ENCODE results near the gene RPP14.
"Not testable (repeated sequence)": the region's sequence is repeated elsewhere in the genome, so short reads cannot be mapped to it uniquely, and the experiment has no call there.

The RPP14 gene

DNA sequence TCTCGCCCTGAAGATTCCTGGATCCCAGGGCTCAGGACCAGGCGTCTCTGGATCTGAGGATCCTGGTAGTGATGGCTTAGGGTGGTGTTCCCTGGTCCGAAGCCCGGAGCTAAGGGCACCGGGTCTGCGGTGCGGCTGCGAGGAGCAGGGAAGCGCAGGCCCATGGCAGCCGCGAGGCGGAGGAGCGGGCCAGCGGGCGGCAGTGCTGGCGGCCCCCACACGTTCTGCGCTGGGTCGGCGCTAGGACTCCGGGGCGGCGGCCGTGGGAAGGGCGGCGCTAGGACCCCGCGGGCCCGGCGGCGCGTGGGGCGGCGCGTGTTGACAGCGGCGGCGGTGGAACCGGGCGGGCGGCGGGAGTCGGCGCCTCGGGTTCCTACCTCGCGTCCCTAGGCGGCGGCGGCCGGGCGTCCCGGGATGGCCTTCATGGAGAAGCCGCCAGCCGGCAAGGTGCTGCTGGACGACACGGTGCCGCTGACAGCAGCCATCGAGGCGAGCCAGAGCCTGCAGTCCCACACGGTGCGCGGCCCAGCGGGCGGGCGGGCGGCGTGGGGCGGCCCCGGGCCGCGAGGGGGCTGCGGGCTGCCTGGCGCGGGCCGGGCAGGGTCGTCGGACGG is 26.6 kb downstream of the RPP14 start, which contains the start of gene PXK:
PXK (plus strand) TSS at position 318 of the 614 bp plus-strand sequence; CDS start at position 415, 97 bp downstream.
- peak; percentile 94 for DNase-seq (ENCODE audit: low spot score)

DNA sequence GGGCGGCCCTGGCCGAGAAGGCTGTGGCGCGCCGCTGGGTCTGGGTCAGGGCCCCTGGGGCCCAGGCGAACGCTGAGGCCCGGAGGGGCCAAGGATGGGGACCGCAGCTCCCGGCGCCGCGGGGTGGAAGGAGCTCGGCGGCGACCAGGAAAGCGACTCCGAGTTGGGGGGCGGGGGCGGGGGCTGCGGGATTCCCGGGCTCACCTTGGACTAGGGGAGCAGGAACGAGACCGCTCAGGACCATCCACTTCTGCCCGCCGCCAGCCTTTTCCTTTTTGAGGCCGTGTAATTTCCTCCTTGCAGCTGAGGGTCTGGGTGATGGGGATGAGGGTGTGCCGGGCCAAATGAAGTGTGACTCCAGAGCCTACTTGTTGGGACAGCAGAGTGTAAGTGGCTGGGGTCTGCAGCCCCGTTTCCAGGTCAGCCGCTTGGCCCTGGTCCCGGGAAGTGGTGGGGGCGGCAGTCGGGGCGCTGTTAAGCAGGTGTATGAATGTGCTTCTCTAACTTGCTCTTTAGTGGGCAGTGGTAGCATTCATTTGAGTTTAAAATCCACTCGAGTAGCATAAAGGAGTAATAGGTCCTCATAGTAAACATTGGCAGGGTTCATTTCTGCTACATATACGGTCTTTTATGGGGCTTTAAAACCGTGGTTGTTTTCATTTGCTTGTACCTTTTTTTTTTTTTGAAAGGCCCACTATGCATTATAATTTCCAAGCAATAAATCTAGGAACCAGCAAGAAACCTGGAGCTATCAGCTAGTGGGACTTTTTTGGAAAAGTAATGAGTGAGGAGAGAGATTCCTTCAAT is 27.4 kb downstream of the RPP14 start:
- peak; percentile 42 for DNase-seq (ENCODE audit: low spot score)

DNA sequence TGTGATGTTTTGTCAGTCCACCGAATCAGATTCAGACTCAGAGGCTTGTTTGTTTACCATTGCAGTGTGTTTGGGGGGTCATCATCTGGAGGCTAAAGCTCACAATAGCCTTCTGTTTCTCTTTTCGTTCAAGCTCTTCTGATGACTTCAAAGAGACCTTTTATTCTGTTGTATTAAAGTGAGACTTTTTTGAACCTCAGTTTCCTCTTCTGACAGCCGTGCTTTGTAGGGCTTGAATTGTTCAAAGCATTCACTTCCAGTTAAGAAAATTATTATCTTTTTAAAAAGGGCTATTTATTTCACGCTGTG is 27.9 kb downstream of the RPP14 start:
- no peak for DNase-seq (ENCODE audit: low spot score)

DNA sequence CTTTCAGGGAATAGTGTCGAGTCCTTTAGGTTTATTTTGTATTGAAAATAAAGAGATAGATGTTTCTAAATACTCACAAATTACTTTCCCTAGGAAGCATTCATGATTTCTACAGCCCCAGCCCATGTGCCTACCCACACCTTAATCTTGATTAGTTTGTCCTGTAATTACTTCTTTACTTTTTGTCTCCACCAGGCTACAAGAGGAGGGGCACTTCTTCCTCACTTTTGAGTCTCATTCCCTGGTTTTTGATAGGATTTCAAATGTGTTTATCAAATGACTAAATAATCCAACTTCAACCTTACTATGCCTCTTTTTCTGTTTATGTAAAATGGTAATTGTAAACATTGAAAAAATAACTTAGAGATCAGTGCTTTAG is 28.4 kb downstream of the RPP14 start:
- no peak for DNase-seq (ENCODE audit: low spot score)

DNA sequence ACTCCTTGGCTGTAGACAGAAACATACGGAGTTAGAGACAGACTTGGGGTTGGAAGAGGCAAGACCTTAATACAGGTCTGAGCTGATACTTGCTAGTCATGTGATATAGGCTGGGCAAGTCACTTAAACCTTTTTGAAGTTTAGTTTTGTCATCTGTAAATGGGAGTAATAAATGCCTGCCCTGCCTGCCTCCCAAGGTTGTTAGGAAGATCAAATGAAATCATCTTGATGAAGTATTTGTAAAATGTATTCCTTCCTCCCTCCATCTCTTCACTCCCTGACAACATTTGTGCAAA is 29.6 kb downstream of the RPP14 start:
- DNase-seq (ENCODE audit: low spot score): no peak

DNA sequence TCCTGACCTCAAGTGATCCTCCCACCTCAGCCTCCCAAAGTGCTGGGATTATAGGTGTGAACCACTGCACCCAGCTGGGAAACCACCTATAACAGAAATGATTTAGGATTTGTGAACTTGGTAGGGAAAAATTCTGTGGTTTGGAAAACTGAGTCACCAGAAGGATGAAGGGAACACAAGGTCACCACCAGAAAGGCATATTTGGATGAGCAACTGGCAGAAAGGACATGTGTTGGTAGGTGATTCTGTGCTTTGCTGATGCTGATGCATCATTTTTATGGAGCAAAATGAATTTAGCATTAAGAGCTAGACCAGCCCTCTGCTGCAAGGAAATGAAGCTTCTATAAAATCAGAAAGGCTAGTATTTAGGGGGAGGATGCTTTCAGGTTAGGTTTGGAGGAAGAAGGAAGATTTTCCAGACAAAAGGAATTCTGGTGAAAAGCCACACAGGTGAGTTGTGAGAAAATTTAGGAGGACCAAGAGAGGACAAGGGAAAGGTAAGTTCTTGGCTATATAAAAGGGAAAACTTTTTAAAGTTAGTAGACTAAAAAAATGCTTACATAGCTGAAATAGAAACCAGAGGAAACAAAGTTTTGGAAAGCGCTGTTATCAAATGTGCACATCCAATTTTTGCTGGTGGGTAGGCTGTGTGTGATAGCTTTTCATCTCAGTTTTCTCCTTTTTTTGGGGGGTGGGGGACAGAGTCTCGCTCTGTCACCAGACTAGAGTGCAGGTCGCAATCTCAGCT is 30.3 kb downstream of the RPP14 start:
- DNase-seq (ENCODE audit: low spot score): peak; percentile 59

DNA sequence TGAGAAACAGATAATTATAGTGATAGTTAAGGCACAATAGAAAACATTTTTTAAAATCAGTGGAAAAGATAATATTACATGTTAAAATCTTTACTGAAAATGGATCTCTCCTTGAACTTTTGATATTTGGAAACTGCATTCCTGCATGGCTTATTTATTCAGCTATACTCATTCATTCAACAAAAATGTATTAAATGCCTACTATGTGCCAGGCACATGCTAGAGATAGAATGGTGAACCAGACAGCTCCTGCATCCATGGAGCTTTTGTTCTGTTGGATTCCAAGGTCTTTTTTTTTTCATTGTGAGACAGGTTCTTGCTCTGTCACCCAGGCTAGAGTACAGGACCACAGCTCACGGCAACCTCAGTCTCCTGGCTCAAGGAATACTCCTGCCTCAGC is 31.1 kb downstream of the RPP14 start:
- DNase-seq (ENCODE audit: low spot score): no peak

DNA sequence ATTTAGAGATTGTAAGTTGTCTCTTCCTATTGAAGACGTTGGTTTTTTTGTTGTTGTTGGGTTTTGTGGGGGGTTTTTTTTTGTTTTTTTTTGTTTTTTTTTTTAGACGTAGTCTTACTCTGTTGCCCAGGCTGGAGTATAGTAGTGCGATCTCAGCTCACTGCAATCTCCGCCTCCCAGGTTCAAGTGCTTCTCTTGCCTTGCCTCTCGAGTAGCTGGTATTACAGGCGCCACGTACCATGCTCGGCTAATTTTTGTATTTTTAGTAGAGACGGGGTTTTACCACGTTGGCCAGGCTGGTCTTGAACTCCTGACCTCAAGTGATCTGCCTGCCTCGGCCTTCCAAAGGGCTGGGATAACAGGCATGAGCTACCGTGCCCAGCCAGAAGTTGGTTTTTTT is 33.1 kb downstream of the RPP14 start:
- not testable (repeated sequence) for DNase-seq (ENCODE audit: low spot score)

DNA sequence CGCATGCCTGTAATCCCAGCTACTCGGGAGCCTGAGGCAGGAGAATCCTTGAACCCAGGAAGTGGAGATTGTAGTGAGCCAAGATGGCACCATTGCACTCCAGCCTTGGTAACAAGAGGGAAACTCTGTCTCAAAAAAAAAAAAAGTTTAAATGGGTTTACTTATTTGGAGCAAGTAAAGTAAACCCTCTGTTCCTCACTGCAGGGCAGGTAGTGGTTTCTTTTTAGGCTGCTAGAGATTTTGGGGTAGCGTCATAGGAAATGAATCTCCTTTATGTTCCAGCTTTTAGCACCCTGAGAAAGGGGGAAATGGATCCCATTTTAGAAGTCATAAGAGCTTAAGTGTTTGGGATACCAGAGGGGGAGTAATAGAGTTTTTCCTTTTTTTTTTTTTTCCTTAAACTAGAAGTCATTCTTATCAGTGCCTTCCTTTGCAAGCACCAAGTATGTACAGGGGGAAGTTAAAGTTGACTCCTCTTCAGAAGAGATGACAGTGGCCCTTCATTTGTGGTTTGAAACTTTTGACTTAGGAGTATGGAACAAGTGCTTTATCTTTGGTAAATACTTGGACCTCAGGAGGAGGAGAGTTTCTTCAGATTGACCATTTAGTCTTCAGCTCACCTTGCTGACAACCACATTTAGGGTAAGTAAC is 34.7 kb downstream of the RPP14 start:
- DNase-seq (ENCODE audit: low spot score): no peak

DNA sequence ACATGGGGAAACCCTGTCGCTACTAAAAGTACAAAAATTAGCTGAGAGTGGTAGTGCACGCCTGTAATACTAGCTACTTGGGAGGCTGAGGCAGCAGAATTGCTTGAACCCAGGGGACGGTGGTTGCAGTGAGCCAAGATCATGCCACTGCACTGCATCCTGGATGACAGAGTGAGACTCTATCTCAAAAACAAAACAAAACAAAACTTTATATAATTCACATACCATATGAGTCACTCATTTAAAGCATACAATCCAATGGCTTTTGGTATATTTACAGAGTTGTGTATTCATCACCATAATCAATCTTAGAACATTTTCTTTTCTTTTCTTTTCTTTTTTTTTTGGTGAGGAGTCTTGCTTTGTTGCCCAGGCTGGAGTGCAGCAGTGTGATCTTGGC is 35.3 kb downstream of the RPP14 start:
- no peak for DNase-seq (ENCODE audit: low spot score)

DNA sequence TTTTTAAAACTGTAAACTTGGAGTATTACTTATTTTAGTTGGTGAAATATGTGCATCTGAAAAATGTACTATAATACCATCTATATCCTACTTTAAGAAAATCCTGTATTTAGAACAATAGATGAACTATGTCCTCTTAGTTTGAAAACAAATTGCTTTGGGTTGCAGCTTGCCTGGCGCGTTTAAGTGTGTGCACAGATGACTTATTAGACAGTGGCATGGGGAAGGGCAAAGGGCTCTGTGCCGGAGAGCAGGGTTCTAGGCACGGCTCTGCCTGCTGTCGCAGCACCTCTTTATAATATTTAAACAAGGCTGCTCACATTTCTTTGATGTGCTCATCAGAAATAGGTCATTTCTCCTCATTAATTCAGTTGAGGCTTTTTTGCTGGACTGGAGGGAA is 36.6 kb downstream of the RPP14 start:
- no peak for DNase-seq (ENCODE audit: low spot score)

DNA sequence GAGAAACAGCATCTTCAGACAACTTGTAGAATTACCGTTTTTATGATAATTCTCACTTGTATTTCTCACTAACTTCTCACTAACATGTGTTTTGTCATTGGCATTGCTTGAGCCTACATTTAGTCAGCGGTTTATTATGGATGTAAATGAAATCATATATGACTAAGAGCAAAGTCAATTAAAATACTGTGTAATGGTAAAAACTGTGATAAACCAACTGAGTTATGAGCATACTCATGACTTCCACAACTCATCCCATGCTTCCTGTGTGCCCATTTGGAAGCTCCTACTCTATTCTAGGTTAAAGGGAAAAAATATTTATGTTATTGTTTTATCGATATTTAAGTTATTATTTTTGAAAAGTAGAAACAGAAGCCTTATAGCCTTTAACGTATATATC is 39.4 kb downstream of the RPP14 start:
- DNase-seq (ENCODE audit: low spot score): no peak

DNA sequence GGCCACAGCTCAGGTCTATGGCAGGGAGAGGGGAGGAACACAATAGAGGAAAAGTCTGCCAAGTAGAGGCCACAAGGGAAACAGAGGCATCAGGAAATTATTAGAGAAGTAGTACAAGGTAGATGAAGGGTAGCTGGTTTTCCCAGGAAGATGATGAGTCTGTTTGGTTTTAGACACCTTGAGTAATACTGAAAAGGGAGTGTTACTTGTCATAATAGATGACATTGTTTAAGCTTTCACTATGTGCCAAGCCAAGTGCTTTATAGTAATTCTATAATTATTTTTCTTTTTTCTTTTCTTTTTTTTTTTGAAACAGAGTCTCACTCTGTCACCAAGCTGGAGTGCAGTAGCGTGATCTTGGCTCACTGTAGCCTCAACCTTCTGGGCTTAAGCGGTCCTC is 40.3 kb downstream of the RPP14 start:
- DNase-seq (ENCODE audit: low spot score): no peak

DNA sequence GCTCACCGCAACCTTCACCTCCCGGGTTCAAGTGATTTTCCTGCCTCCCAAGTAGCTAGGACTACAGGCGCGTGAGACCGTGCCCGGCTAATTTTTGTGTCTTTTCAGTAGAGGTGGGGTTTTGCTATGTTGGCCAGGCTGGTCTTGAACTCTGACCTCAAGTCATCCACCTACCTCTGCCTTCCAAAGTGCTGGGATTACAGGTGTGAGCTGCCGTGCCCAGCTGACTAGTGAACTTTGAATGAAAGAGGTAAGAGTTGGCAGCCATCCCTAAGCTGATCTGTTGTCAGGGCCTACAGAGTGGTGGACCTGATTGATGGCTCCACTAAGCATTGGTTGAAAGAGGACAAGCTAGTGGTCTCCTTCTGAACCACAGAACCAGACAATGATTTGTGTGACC is 41.9 kb downstream of the RPP14 start:
- no peak for DNase-seq (ENCODE audit: low spot score)

DNA sequence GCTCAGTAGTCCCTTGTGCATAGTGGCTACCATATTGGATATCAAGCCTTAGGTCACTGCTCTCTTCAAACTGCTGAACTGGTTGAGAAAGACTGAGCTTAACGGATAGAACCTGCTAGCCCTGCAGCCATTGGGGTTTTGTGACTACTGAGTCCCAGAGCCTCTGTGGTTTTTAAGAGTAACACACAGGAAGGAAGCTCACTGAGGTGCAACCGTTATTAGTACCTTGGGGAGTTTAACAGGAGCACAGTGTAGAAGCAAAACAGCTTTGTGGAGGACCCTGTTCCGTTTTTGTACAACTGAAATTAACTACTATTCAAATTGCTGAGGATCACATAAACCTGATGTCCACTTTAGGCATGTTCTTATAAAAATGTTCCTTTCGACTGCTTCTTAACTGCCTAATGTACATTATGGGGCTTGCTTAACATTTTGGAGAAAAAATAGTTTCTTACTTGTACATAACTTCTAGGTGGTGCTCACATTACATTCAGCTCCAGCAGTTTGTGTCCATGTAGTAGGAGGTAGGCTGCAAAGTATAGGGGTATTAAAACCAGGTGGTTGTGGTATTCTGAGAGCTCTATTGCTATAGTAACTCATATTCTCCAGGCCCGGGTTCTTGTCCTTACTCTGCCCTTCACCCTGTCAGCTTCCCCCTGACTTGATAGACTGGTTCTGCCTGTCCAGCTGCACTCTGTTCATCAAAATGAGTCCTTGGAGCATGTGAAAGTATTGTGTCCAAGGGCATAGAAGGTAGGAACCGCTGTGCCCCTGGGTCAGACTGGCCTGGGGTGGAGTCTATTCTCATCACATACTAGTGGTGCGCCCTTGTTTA is 44.0 kb downstream of the RPP14 start:
- no peak for DNase-seq (ENCODE audit: low spot score)

DNA sequence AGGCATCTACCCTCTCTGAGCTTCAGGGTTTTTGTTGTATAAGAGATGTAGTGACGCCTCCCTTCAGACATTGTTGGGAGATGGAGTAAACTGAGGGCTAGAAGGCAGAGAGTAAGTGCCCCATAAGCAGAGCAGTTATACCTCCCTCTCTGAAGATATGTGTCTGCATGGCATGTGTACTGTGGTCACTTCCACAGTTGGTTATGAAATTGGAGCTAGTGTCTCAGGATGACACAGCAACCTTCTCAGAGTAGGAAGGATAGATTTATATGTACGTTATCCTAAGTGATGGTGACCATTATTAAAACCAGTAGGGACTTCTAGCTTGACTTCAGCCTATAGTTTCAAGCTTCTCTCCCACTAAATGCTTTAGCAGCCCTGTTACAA is 44.6 kb downstream of the RPP14 start:
- peak; percentile 20 for DNase-seq (ENCODE audit: low spot score)

DNA sequence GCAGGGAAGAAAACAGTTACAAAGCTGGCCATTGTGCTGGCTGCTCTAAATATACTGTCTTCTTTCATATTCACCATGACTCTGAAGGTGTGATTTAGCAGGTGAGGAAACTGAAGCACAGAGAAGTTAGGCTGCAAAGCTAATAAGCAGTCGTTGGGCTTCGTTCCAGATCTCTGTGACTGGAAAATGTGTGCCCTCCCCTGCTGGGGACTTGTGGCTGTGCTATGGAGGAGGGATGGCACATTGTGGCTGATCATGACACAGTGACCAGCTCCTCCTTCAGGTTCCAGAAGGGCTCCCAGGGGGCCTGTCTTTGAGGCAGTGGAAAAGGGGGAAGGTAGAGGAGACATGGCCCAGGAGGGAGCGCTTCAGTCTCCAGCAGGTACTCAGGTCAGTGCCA is 45.9 kb downstream of the RPP14 start:
- no peak for DNase-seq (ENCODE audit: low spot score)

DNA sequence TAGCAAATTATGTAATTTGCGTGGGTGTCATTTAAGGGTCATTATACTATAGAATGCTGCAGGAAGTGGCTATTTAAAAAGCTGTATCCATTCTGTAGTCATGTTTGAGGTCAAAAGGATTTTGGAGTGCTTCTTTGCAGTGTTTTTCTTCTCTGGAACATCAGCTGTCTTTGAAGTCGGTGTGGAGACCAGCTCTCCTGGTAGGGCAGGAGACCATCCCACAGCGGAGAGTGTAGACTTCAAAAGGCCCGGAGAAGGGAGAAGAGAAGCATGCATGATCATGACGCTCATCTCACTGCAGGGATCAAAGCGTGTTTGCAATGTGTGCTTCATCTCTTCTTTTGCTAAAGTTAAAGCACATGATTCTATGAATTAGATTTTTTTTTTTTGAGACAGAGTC is 46.6 kb downstream of the RPP14 start:
- DNase-seq (ENCODE audit: low spot score): no peak

DNA sequence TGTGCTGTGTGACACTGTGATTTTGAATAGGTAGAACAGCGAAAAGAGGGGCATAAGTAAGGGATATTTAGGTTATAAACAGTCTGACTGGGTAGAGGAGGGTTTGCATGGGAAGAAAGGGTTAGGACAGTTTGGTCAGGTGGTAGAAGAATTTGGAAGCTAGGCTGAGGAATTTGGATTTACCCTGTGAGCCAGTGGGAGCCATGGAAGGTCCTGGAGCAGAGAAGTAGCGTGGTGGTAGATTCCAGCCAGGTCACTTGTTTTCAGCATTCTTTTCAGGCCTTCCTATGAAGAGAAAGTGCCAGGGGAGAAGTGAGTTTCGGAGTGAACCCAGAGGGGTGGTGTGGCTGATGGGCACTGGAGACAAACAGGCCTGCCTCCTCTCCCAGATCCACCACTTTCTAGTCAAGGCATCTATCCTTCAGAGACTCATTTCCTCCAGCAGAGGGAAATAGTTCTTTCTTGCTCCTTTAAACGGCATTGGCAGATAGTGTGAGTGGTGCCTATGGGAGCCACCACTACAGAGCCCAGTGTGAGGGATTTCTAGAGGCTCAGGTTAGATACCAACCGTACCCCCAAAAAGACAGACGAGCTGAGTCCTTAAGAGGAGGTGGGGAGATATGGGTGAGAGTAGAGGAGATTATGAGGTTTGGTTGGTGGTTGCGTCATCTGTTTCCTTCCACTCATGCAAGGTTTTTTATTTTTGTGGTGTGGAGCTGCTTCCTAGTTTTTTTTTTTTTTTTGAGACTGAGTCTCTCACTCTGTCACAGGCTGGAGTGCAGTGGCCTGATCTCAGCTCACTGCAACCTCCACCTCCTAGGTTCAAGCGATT is 47.9 kb downstream of the RPP14 start:
- peak; percentile 55 for DNase-seq (ENCODE audit: low spot score)

DNA sequence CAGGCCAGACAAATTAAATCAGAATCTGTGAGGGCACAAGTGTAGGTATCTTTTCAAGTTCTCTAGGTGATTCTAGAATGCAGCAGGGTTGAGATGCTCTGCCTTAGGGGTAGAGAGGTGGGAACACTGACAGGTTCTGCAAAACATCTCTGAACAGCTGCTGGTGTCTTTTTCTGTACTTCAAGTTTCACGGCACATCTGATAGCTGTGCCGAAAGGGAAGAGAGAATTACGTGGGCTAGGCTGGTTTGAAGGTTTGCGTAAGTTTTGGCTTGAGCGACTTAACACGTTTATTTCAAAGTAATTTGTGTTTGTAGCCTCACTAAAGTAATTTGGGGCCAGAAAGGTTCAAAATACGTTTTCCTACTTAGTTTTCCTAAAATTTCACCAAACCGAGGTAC is 49.1 kb downstream of the RPP14 start:
- DNase-seq (ENCODE audit: low spot score): no peak

DNA sequence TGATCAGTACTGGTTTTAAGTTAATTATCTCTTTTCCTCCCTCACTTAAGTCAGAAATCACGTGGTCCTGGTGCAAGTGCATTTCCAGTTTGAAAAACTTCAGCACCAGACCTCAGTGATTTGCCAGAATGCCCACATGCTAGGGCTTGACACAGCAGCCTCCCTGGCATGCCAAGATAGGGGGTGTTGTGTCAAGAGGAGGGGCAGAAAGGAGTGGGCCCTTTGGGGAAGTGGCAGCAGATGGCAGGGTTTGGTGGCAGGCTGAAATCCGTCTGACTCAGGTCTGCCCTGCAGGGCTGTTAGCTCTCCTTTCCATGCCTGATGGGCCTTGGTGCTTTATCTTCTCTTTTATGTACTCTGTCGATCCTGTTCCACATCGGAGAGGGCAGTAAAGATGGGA is 50.0 kb downstream of the RPP14 start:
- DNase-seq (ENCODE audit: low spot score): no peak
